ENCODE data around the gene PLA2G4B. TPM values are rescaled to one million over a fixed set of nuclear protein-coding genes. Genes with fewer than 3 reads are reported as not detected.

PLA2G4B gene
- total RNA-seq, 1 donor from 2014 or later: 3.4 TPM

- Histone ChIP-seq H3K27me3 (ENCODE audit: control insufficient read depth, insufficient read depth, low read length) (peaks cover 4% of the 10 kb centered on the region), H3K4me3 (ENCODE audit: low read depth, low read length) (no peak overlapping the region), H3K36me3 (ENCODE audit: control insufficient read depth, insufficient read depth, low read length) (no peaks in the 10 kb centered on the region)
- DNase-seq (ENCODE audit: low read depth): no peak
- TF ChIP-seq, protein P1, sequence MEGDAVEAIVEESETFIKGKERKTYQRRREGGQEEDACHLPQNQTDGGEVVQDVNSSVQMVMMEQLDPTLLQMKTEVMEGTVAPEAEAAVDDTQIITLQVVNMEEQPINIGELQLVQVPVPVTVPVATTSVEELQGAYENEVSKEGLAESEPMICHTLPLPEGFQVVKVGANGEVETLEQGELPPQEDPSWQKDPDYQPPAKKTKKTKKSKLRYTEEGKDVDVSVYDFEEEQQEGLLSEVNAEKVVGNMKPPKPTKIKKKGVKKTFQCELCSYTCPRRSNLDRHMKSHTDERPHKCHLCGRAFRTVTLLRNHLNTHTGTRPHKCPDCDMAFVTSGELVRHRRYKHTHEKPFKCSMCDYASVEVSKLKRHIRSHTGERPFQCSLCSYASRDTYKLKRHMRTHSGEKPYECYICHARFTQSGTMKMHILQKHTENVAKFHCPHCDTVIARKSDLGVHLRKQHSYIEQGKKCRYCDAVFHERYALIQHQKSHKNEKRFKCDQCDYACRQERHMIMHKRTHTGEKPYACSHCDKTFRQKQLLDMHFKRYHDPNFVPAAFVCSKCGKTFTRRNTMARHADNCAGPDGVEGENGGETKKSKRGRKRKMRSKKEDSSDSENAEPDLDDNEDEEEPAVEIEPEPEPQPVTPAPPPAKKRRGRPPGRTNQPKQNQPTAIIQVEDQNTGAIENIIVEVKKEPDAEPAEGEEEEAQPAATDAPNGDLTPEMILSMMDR (IDR thresholded peaks at IDR 0.05; ENCODE audit: insufficient read depth, low read length, poor library complexity, severe bottlenecking): no peak
Measured at GRCh38 chr15:41872166-41872747, 33.6 kb downstream of the PLA2G4B start.

DNA sequence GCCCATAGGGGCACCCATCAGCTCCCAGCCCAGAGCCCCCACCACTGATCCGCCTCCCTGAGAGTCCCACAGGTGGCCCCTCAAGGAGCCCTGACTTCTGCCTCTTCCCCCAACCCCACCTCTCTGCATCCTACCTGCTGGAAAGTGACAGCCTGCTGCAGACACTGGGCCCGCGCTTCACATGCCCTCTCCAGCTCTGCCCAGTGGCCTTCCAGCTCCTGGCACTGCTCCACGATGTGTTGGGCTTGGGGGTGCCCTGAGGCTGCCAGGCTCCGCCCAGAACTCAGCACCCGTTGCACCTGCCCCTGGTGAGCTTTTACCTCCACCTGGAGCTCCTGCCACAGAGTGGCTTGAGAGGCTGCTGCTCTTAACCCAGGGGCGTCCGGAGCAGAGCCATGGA is 35.1 kb downstream of the PLA2G4B start:
- DNase-seq (ENCODE audit: low read depth): no peak
- no peak overlapping the region for H3K4me3 ChIP-seq (ENCODE audit: low read depth, low read length)
- peaks cover 4% of the 10 kb centered on the region for H3K27me3 ChIP-seq (ENCODE audit: control insufficient read depth, insufficient read depth, low read length)
- TF ChIP-seq, protein P1 (IDR thresholded peaks at IDR 0.05; ENCODE audit: insufficient read depth, low read length, poor library complexity, severe bottlenecking): no peak
- H3K36me3 ChIP-seq (ENCODE audit: control insufficient read depth, insufficient read depth, low read length): no peaks in the 10 kb centered on the region

- no peak for DNase-seq (ENCODE audit: low read depth)
- Histone ChIP-seq H3K36me3 (ENCODE audit: control insufficient read depth, insufficient read depth, low read length) (no peaks in the 10 kb centered on the region), H3K4me3 (ENCODE audit: low read depth, low read length) (no peak overlapping the region), H3K27me3 (ENCODE audit: control insufficient read depth, insufficient read depth, low read length) (peaks cover 4% of the 10 kb centered on the region)
- TF ChIP-seq, protein P1 (IDR thresholded peaks at IDR 0.05; ENCODE audit: insufficient read depth, low read length, poor library complexity, severe bottlenecking): no peak
Measured at GRCh38 chr15:41874736-41875135, 36.1 kb downstream of the PLA2G4B start.

DNA sequence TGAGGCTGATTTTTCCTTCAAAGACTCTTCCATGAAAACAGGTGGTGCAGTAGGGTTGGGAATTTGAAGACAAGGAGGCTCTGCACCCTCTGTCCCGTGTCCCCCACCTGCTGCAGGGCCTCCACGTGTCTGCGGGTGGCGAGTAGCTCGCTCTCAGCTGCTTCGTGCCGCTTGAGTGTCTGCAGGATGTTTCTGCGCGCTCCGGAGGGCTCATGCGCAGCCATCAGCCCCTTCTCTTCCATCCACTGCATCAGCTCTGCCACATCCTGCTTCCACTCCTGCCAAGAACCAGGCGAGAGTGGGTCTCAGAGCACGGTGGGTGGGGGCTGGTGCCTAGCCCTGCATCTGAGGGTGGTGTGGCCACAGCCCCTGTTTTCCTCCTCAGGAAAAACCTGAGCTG is 37.4 kb downstream of the PLA2G4B start:
- DNase-seq (ENCODE audit: low read depth): no peak
- H3K4me3 ChIP-seq (ENCODE audit: low read depth, low read length): no peak overlapping the region
- H3K36me3 ChIP-seq (ENCODE audit: control insufficient read depth, insufficient read depth, low read length): no peaks in the 10 kb centered on the region
- H3K27me3 ChIP-seq (ENCODE audit: control insufficient read depth, insufficient read depth, low read length): peaks cover 12% of the 10 kb centered on the region
- TF ChIP-seq, protein P1 (IDR thresholded peaks at IDR 0.05; ENCODE audit: insufficient read depth, low read length, poor library complexity, severe bottlenecking): no peak

DNA sequence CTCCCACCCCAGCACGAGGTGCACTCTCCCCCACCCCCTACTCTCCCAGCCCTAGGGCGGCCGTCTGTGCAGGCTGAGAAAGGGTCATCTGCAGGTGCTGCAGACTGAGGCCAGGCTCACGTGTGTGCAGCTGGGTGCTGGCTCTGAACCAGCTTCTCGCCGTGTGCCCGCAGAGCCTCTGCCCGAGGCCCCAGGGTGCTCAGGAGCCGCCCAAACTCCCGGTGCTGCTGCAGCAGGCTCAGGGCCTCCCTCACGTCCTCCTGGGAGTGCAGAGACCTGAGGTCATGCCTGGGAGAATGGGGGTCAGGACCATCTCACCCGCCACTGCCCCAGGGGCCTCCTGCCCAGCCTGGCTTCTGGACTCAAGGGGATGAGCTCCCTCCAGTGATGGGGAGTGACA is 38.0 kb downstream of the PLA2G4B start:
- no peaks in the 10 kb centered on the region for H3K36me3 ChIP-seq (ENCODE audit: control insufficient read depth, insufficient read depth, low read length)
- TF ChIP-seq, protein P1 (IDR thresholded peaks at IDR 0.05; ENCODE audit: insufficient read depth, low read length, poor library complexity, severe bottlenecking): no peak
- H3K27me3 ChIP-seq (ENCODE audit: control insufficient read depth, insufficient read depth, low read length): peaks cover 17% of the 10 kb centered on the region
- H3K4me3 ChIP-seq (ENCODE audit: low read depth, low read length): no peak overlapping the region
- no peak for DNase-seq (ENCODE audit: low read depth)
